Anterior cingulate cortex (tissue), 58 donors: Measurements from ENCODE around the gene ELP2.
"Not testable (repeated sequence)": the region's sequence is repeated elsewhere in the genome, so short reads cannot be mapped to it uniquely, and the experiment has no call there.

ENCODE experiments used
- DNase-seq, 58 donors: peaks; one replicate each; lab custom pipeline; 2025; lab: John Stamatoyannopoulos, UW

Gene ELP2

GRCh38 chr18:36129300-36130038 is at the start of gene ELP2, which contains the start of gene SLC39A6:
ELP2 (plus strand) TSS chr18:36129899; CDS start chr18:36129934, 35 bp downstream.
SLC39A6 (minus strand) TSS chr18:36129340; CDS start chr18:36127007, 2,333 bp downstream.
- DNase-seq: peak; percentile 70 to 98 (median 92)

GRCh38 chr18:36081118-36081517 is 48.6 kb upstream of the ELP2 start:
- not testable (repeated sequence) for DNase-seq

- no peak for DNase-seq
Measured at GRCh38 chr18:36083729-36084128, 46.0 kb upstream of the ELP2 start.

- DNase-seq: no peak
Measured at GRCh38 chr18:36085195-36085594, 44.5 kb upstream of the ELP2 start.

- DNase-seq: no peak
Measured at GRCh38 chr18:36086186-36086585, 43.5 kb upstream of the ELP2 start.

GRCh38 chr18:36088256-36088655 is 41.4 kb upstream of the ELP2 start:
- no peak for DNase-seq

- DNase-seq: no peak
Measured at GRCh38 chr18:36089001-36089400, 40.7 kb upstream of the ELP2 start.

- not testable (repeated sequence) for DNase-seq
Measured at GRCh38 chr18:36092116-36092515, 37.6 kb upstream of the ELP2 start.

GRCh38 chr18:36094431-36094830 is 35.3 kb upstream of the ELP2 start:
- DNase-seq: no peak

GRCh38 chr18:36095936-36096519 is 33.7 kb upstream of the ELP2 start:
- peak in 2 of 58 donors; percentile 3 to 28 for DNase-seq

GRCh38 chr18:36096955-36097354 is 32.7 kb upstream of the ELP2 start:
- no peak for DNase-seq

GRCh38 chr18:36099311-36099710 is 30.4 kb upstream of the ELP2 start:
- no peak for DNase-seq

GRCh38 chr18:36101943-36102342 is 27.8 kb upstream of the ELP2 start:
- DNase-seq: no peak

- DNase-seq: no peak
Measured at GRCh38 chr18:36104749-36105148, 24.9 kb upstream of the ELP2 start.

GRCh38 chr18:36107477-36107876 is 22.2 kb upstream of the ELP2 start:
- no peak for DNase-seq

- DNase-seq: no peak
Measured at GRCh38 chr18:36108196-36108595, 21.5 kb upstream of the ELP2 start.

GRCh38 chr18:36108601-36109000 is 21.1 kb upstream of the ELP2 start:
- no peak for DNase-seq

GRCh38 chr18:36109737-36110136 is 20.0 kb upstream of the ELP2 start:
- DNase-seq: no peak

GRCh38 chr18:36112302-36112701 is 17.4 kb upstream of the ELP2 start:
- no peak for DNase-seq

GRCh38 chr18:36114251-36114650 is 15.4 kb upstream of the ELP2 start:
- no peak for DNase-seq

- DNase-seq: no peak
Measured at GRCh38 chr18:36114738-36115137, 15.0 kb upstream of the ELP2 start.

- not testable (repeated sequence) for DNase-seq
Measured at GRCh38 chr18:36116771-36117170, 12.9 kb upstream of the ELP2 start.
